MCF 10A (cell line): Measurements from ENCODE around the gene KIF1A. TPM values are rescaled to one million over a fixed set of nuclear protein-coding genes. Genes with fewer than 3 reads are reported as not detected.

Experiments used
- Bru-seq: library from RNA; stranded (reverse); fragments of 400-500 nt; gene quantifications from one replicate; lab custom pipeline; 2021; lab: Mats Ljungman, UMichigan
- BruChase-seq, 2 experiments: library from RNA; stranded (reverse); fragments of 400-500 nt; gene quantifications; one replicate each; lab custom pipeline; 2021; lab: Mats Ljungman, UMichigan
- BruUV-seq: library from RNA; stranded (reverse); fragments of 400-500 nt; replicated peaks from 2 replicates; lab custom pipeline; 2021; lab: Mats Ljungman, UMichigan
- CTCF ChIA-PET: fragments of 300-600 bp; sonication (Branson Sonifier 250); formaldehyde crosslinking; extraction: SDS; loops from one replicate; lab custom pipeline; 2021; ENCODE audit warnings: antibody characterized with exemption, inconsistent platforms; lab: Yijun Ruan, JAX
- POLR2A ChIA-PET: fragments of 300-600, 350-650 bp; sonication (Branson Sonifier 250); formaldehyde crosslinking; extraction: SDS; loops from one replicate; lab custom pipeline; 2020; ENCODE audit warnings: antibody characterized with exemption, inconsistent platforms; lab: Yijun Ruan, JAX
- DNase-seq: peaks from one replicate; pipeline ENCODE4 v3.0.0-alpha.2; 2018; ENCODE audit not compliant: unreplicated experiment
- H3K27ac Mint-ChIP-seq: one replicate; pipeline ENCODE4 v1.8.0; 2022; ENCODE audit warnings: mild to moderate bottlenecking, low read depth, mixed read lengths; ENCODE audit not compliant: unreplicated experiment
- H3K27me3 Mint-ChIP-seq: one replicate; pipeline ENCODE4 v1.8.0; 2022; ENCODE audit warnings: mixed read lengths; ENCODE audit not compliant: insufficient read depth, unreplicated experiment
- H3K36me3 Mint-ChIP-seq: one replicate; pipeline ENCODE4 v1.8.0; 2022; ENCODE audit warnings: mild to moderate bottlenecking, moderate library complexity, mixed read lengths; ENCODE audit not compliant: insufficient read depth, unreplicated experiment
- H3K4me1 Mint-ChIP-seq: one replicate; pipeline ENCODE4 v1.8.0; 2022; ENCODE audit warnings: mixed read lengths; ENCODE audit not compliant: insufficient read depth, unreplicated experiment
- H3K4me3 Mint-ChIP-seq: one replicate; pipeline ENCODE4 v1.8.0; 2022; ENCODE audit warnings: mild to moderate bottlenecking, moderate library complexity, mixed read lengths; ENCODE audit not compliant: unreplicated experiment
- H3K9me3 Mint-ChIP-seq: one replicate; pipeline ENCODE4 v1.8.0; 2022; ENCODE audit warnings: mixed read lengths; ENCODE audit not compliant: unreplicated experiment
- intact Hi-C: fragments of 100-400 bp; cut with micrococcal nuclease; formaldehyde crosslinking; loops from 2 replicates; pipeline ENCODE4 v1.14.1; 2022
- long read RNA-seq: library from polyadenylated mRNA; stranded (forward); transcript quantifications from one replicate; pipeline ENCODE4 v2.0.0, GENCODE V29; 2022
- total RNA-seq: library from RNA; stranded (reverse); gene quantifications from 2 replicates; pipeline ENCODE4 v1.2.3, GENCODE V29; 2022
- TF ChIP-seq, protein P1 (sequence below): fragments of 200-600 bp; IDR thresholded peaks from one replicate; pipeline ENCODE4 v1.8.0; 2022; ENCODE audit warnings: antibody characterized with exemption, mild to moderate bottlenecking; ENCODE audit not compliant: unreplicated experiment

Gene KIF1A, protein sequence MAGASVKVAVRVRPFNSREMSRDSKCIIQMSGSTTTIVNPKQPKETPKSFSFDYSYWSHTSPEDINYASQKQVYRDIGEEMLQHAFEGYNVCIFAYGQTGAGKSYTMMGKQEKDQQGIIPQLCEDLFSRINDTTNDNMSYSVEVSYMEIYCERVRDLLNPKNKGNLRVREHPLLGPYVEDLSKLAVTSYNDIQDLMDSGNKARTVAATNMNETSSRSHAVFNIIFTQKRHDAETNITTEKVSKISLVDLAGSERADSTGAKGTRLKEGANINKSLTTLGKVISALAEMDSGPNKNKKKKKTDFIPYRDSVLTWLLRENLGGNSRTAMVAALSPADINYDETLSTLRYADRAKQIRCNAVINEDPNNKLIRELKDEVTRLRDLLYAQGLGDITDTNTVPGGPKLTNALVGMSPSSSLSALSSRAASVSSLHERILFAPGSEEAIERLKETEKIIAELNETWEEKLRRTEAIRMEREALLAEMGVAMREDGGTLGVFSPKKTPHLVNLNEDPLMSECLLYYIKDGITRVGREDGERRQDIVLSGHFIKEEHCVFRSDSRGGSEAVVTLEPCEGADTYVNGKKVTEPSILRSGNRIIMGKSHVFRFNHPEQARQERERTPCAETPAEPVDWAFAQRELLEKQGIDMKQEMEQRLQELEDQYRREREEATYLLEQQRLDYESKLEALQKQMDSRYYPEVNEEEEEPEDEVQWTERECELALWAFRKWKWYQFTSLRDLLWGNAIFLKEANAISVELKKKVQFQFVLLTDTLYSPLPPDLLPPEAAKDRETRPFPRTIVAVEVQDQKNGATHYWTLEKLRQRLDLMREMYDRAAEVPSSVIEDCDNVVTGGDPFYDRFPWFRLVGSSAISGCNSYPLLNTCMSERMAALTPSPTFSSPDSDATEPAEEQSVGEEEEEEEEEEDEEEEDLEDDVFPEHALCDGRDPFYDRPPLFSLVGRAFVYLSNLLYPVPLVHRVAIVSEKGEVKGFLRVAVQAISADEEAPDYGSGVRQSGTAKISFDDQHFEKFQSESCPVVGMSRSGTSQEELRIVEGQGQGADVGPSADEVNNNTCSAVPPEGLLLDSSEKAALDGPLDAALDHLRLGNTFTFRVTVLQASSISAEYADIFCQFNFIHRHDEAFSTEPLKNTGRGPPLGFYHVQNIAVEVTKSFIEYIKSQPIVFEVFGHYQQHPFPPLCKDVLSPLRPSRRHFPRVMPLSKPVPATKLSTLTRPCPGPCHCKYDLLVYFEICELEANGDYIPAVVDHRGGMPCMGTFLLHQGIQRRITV (N-terminal part only)
- total RNA-seq, result not detected in 2 replicates
- percentile 2 among the genes with signal in this experiment for Bru-seq, nascent RNA
- not detected for BruChase-seq, experiment 1, labeled RNA remaining after a 6-hour chase
- not detected for BruChase-seq, experiment 2, labeled RNA remaining after a 2-hour chase
- long read RNA-seq, result 0 reads

DNA sequence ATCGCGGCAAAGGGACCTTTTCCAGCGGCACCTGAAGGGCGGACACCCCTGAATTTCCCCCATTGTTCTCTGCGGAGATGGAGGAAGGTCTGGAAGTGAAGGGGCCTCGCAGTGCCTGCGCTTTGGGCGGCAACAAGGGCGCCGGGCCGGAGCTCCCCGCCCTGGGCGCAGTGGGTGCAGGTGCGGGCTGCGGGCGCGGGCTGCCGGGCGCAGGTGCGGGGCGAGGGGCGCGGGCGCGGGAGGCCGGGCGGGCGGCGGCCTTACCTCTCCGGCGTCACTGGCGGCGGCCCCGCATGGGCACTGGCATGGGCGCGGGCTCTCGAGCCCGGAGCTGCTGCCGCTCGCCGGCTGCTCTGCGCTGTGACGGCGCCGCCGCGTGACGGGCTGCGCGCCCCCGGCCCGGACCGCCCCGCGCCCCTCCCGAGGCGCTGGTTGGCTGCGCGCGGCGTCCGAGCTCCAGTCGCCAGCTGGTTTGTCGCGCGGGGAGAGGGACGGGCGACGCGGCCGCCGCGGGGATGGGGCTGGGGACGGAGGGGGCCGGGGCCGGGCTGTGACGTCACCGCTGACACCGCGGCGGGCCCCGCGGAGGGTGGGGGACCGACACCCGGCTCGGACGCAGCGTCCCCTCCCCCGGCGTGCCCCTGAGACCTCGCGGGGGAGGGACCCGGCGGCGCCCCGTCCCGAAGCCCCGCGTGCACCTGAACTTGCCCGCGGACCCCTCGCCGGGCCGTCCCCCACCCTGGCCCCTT, at the start of gene KIF1A:
Gene KIF1A (minus strand): TSS at position 362 of the 749 bp plus-strand sequence. CDS start 22,467 bp downstream, outside the sequence.
- TF ChIP-seq, protein P1, sequence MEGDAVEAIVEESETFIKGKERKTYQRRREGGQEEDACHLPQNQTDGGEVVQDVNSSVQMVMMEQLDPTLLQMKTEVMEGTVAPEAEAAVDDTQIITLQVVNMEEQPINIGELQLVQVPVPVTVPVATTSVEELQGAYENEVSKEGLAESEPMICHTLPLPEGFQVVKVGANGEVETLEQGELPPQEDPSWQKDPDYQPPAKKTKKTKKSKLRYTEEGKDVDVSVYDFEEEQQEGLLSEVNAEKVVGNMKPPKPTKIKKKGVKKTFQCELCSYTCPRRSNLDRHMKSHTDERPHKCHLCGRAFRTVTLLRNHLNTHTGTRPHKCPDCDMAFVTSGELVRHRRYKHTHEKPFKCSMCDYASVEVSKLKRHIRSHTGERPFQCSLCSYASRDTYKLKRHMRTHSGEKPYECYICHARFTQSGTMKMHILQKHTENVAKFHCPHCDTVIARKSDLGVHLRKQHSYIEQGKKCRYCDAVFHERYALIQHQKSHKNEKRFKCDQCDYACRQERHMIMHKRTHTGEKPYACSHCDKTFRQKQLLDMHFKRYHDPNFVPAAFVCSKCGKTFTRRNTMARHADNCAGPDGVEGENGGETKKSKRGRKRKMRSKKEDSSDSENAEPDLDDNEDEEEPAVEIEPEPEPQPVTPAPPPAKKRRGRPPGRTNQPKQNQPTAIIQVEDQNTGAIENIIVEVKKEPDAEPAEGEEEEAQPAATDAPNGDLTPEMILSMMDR, result no peak
- BruUV-seq, result no TSS peak
- Mint-ChIP-seq H3K27ac (no peak within 1 kb of the TSS), H3K27me3 (peaks cover 43% of the 10 kb centered on the region), H3K9me3 (peaks cover 8% of the 10 kb centered on the region), H3K4me1 (no peaks in the 10 kb centered on the region), H3K4me3 (no peak within 1 kb of the TSS), H3K36me3 (no peaks in the 10 kb centered on the region)
- ChIA-PET CTCF (no interaction called here), POLR2A (interaction anchor here (0.7 kb wide), 1 partner anchor 166 kb away, joined by 4 read pairs; no protein-coding TSS in a partner anchor)
- intact Hi-C loops, result no loop called here
- DNase-seq, result no peak

DNA sequence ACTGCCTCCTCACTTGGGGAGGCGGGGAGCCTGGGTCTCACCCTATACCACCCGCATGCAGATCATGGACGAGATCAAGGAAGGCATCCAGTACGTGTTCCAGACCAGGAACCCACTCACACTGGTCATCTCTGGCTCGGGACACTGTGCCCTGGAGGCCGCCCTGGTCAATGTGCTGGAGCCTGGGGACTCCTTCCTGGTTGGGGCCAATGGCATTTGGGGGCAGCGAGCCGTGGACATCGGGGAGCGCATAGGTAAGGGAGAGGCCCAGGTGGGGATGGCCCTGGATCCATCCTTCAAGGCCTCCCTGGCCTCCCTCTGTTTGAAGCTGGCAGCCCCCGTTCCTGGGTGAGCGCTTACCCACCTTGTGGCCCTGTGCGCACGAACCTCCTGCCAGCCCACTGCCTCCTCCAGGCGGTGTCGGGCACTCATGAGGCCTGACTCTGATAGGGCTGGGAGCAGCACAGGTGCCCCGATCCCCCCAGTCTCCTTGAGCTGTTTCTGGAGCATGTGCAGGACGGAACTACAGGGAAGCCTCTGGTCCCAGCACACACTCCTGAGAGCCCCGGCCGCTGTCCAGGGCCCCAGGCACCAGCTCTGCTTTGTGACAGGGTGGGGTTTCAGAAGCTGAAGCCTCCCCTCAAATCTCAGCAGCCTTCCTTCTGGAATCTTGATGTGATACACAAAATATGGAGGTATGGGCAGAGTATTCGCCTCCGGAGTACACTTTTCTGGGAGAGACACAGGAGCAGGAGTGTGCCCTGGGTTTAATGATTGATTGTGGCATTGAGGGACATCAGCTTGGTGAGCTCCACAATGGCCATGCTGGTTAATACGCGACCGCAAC, 49.3 kb upstream of the KIF1A start:
- H3K27me3 Mint-ChIP-seq, result peaks cover 11% of the 10 kb centered on the region
- no TSS peak for BruUV-seq
- no peak overlapping the region for H3K27ac Mint-ChIP-seq
- ChIA-PET POLR2A (no interaction called here), CTCF (interaction anchor here (1.4 kb wide), 1 partner anchor 18 kb away, joined by 3 read pairs; no protein-coding TSS in a partner anchor)
- no peak overlapping the region for H3K4me3 Mint-ChIP-seq
- peaks cover 13% of the 10 kb centered on the region for H3K4me1 Mint-ChIP-seq
- TF ChIP-seq, protein P1, result no peak
- DNase-seq, result no peak
- intact Hi-C loops, result no loop called here
- H3K9me3 Mint-ChIP-seq, result no peaks in the 10 kb centered on the region
- no peaks in the 10 kb centered on the region for H3K36me3 Mint-ChIP-seq
